ENCODE data around the gene OLFML1. TPM values are rescaled to one million over a fixed set of nuclear protein-coding genes. Genes with fewer than 3 reads are reported as not detected.

OLFML1 gene
- total and polyA plus RNA-seq, 2 of the 8 experiments (the other 6 are each of a cell fraction or from before 2014, with no cell fraction given) = 0.24 TPM; not detected in 1

- H3K4me2 ChIP-seq (ENCODE audit: insufficient read depth in 1 of 2, low read depth in 2 of 2, low read length in 2 of 2) = no peak overlapping the region
- CTCF ChIA-PET (ENCODE audit: partially characterized antibody) = interaction anchor here (0.6 to 4.9 kb wide), 13 partner anchors 8 to 243 kb away, joined by 3 to 22 read pairs (median 4); partner anchors contain the start of gene PPFIBP2
- H3K27ac ChIP-seq (ENCODE audit: low read depth, low read length) = no peak overlapping the region
- no peaks in the 10 kb centered on the region for H3K9me3 ChIP-seq (ENCODE audit: insufficient read depth in 2 of 2, low read depth in 1 of 2, low read length in 1 of 2)
- no peaks in the 10 kb centered on the region for H3K27me3 ChIP-seq (replicated peaks in 1 of 4; ENCODE audit: control insufficient read depth in 3 of 4, extremely low read depth in 1 of 4, insufficient read depth in 3 of 4, low read length in 3 of 4)
- no peak overlapping the region for H4K8ac ChIP-seq (ENCODE audit: extremely low read depth, insufficient read depth, low read length)
- H3K9ac ChIP-seq (replicated peaks in 1 of 4; ENCODE audit: extremely low read depth in 1 of 4, low read depth in 3 of 4, low read length in 3 of 4) = no peak overlapping the region
- no peak overlapping the region for H4K5ac ChIP-seq (ENCODE audit: insufficient read length, low read depth, low read length)
- no peak overlapping the region for H3K4ac ChIP-seq (replicated peaks; ENCODE audit: insufficient read length, low read depth, low read length)
- peaks cover 1 to 2% of the 10 kb centered on the region in 2 experiments for H4K20me1 ChIP-seq (replicated peaks in 1 of 2; ENCODE audit: control insufficient read depth in 1 of 2, insufficient read depth in 2 of 2, low read length in 2 of 2)
- no peak overlapping the region for H2BK20ac ChIP-seq (ENCODE audit: low read length)
- no peaks in the 10 kb centered on the region for H3K36me3 ChIP-seq (ENCODE audit: control insufficient read depth in 2 of 4, insufficient read depth in 4 of 4, low read length in 3 of 4)
- no peak overlapping the region for H2BK15ac ChIP-seq (ENCODE audit: low read length)
- H2AFZ ChIP-seq (ENCODE audit: low read length) = no peak overlapping the region
- no peak overlapping the region for H3K18ac ChIP-seq (ENCODE audit: extremely low read depth, low read length)
- no peak overlapping the region for H2BK5ac ChIP-seq (ENCODE audit: low read depth, low read length)
- no peaks in the 10 kb centered on the region for H3K79me2 ChIP-seq (ENCODE audit: control insufficient read depth in 1 of 2, insufficient read depth in 2 of 2, low read length in 2 of 2)
- FAIRE-seq (no peak), DNase-seq (ENCODE audit: low read depth in 1 of 2, low spot score in 2 of 2) (no peak)
- H4K91ac ChIP-seq (replicated peaks; ENCODE audit: insufficient read length, low read length) = no peak overlapping the region
- no peak overlapping the region for H2AK5ac ChIP-seq (ENCODE audit: low read depth, low read length)
- H3K4me3 ChIP-seq (ENCODE audit: extremely low read depth in 1 of 4, insufficient read depth in 2 of 4, low read depth in 3 of 4, low read length in 4 of 4) = no peak overlapping the region
- H3K23ac ChIP-seq (ENCODE audit: insufficient read length) = no peak overlapping the region
- no peaks in the 10 kb centered on the region for H3K4me1 ChIP-seq (replicated peaks in 1 of 4; ENCODE audit: control insufficient read depth in 3 of 4, insufficient read depth in 4 of 4, low read length in 3 of 4)
- no peaks in the 10 kb centered on the region for H3K79me1 ChIP-seq (ENCODE audit: low read depth, low read length)
- no peak overlapping the region for H2BK120ac ChIP-seq (replicated peaks; ENCODE audit: low read depth, low read length)
- no peak overlapping the region for H3K56ac ChIP-seq (replicated peaks; ENCODE audit: insufficient read length, low read depth, low read length)
- POLR2A ChIA-PET (ENCODE audit: partially characterized antibody) = no interaction called here
- no peaks in the 10 kb centered on the region; the same call in 1 of the 2 replicates for H3K23me2 ChIP-seq (ENCODE audit: low read depth, low read length)
- no peak overlapping the region for H2BK12ac ChIP-seq (ENCODE audit: low read depth, low read length)
- WGBS, 2 experiments (ENCODE audit: extremely low coverage in 1 of 2, insufficient coverage in 1 of 2, insufficient read length in 1 of 2, insufficient replicate concordance in 2 of 2, low coverage in 1 of 2, low lambda C conversion rate in 2 of 2, missing lambda C conversion rate in 1 of 2) = 0% methylated on average over 2 of the region's 2 CpGs; no CpG with 5 or more reads in 1 of the 2 experiments
- no peak overlapping the region for H3K14ac ChIP-seq (ENCODE audit: insufficient read length)
- no peak for TF ChIP-seq TCF12 (IDR thresholded peaks at IDR 0.05; ENCODE audit: low read depth, low read length)
- no peak for TF ChIP-seq SP4 (IDR thresholded peaks at IDR 0.05; ENCODE audit: low read length)
- TF ChIP-seq KDM1A (IDR thresholded peaks at IDR 0.05; ENCODE audit: borderline replicate concordance, low read length) = no peak
- no peak for TF ChIP-seq RBBP5 (IDR thresholded peaks at IDR 0.05; ENCODE audit: borderline replicate concordance, low read depth, low read length)
- no peak for TF ChIP-seq SAP30 (IDR thresholded peaks at IDR 0.05; ENCODE audit: insufficient read depth, insufficient replicate concordance, low read length)
- TF ChIP-seq ZNF274 (IDR thresholded peaks at IDR 0.05; ENCODE audit: borderline replicate concordance, extremely low read depth, low read length) = no peak
- no peak for TF ChIP-seq RXRA (IDR thresholded peaks at IDR 0.05; ENCODE audit: insufficient read depth, low read depth, low read length)
- no peak for TF ChIP-seq ATF3 (IDR thresholded peaks at IDR 0.05; ENCODE audit: insufficient read depth, low read depth, low read length)
- no peak for TF ChIP-seq SUZ12 (IDR thresholded peaks at IDR 0.05; ENCODE audit: low read length)
- no peak for TF ChIP-seq JUND (IDR thresholded peaks at IDR 0.05; ENCODE audit: low read length)
- TF ChIP-seq PHF8 (conservative IDR thresholded peaks at IDR 0.05; ENCODE audit: low read depth, low read length) = no peak
- TF ChIP-seq KDM4A (IDR thresholded peaks at IDR 0.05; ENCODE audit: low read depth, low read length, severe bottlenecking) = no peak
- no peak for TF ChIP-seq YY1 (IDR thresholded peaks at IDR 0.05; ENCODE audit: low read depth, low read length)
- no peak for TF ChIP-seq FOSL1 (IDR thresholded peaks at IDR 0.05; ENCODE audit: insufficient read depth, low read depth, low read length)
These were observed 35.7 kb downstream of the OLFML1 start for GRCh38 chr11:7520981-7521487.
